Lung (tissue), 12 donors: ENCODE results near the gene CTSC. TPM values are rescaled to one million over a fixed set of nuclear protein-coding genes. Genes with fewer than 3 reads are reported as not detected.

Source experiments
- ATAC-seq: fragments of 200-7000 bp; cut with Tn5 transposase; one replicate; pipeline ENCODE4 v1.9.1; 2020; ENCODE audit warnings: moderate number of reproducible peaks; ENCODE audit not compliant: insufficient read depth, low FRiP score
- DNase-seq, 3 donors: peaks; one replicate each; pipeline ENCODE4 v3.0.0-alpha.2; 2013 to 2017
- H3K27ac ChIP-seq, 2 donors: one replicate each; pipeline ENCODE4 v1.5.1; 2013; ENCODE audit warnings: mild to moderate bottlenecking in 2 of 2, moderate library complexity in 2 of 2, control low read depth in 1 of 2, inconsistent platforms in 1 of 2, low read depth in 1 of 2, low read length in 1 of 2
- H3K27me3 ChIP-seq, 3 donors: one replicate each; pipeline ENCODE4 v1.5.1; 2013; ENCODE audit warnings: low read length in 2 of 3; ENCODE audit not compliant: control insufficient read depth in 3 of 3, insufficient read depth in 3 of 3
- H3K36me3 ChIP-seq, 4 donors: one replicate each; pipeline ENCODE4 v1.5.1; 2013; ENCODE audit warnings: low read length in 4 of 4, mild to moderate bottlenecking in 1 of 4, moderate library complexity in 1 of 4; ENCODE audit not compliant: control insufficient read depth in 4 of 4, insufficient read depth in 4 of 4
- H3K4me1 ChIP-seq, 5 donors: one replicate each; pipeline ENCODE4 v1.5.1; 2013; ENCODE audit warnings: low read length in 5 of 5, mild to moderate bottlenecking in 2 of 5, moderate library complexity in 1 of 5; ENCODE audit not compliant: control insufficient read depth in 5 of 5, insufficient read depth in 5 of 5
- H3K4me3 ChIP-seq: one replicate; pipeline ENCODE4 v1.5.1; 2013; ENCODE audit warnings: mild to moderate bottlenecking, control low read depth, moderate library complexity
- H3K9ac ChIP-seq, 2 donors: one replicate each; pipeline ENCODE4 v1.5.1; 2013; ENCODE audit warnings: low read length in 2 of 2, control low read depth in 1 of 2; ENCODE audit not compliant: insufficient read depth in 1 of 2
- H3K9me3 ChIP-seq, 4 donors: one replicate each; pipeline ENCODE4 v1.5.1; 2013; ENCODE audit warnings: low read length in 3 of 4, mild to moderate bottlenecking in 1 of 4, moderate library complexity in 1 of 4; ENCODE audit not compliant: control insufficient read depth in 4 of 4, insufficient read depth in 3 of 4
- CTCF ChIP-seq: IDR thresholded peaks from 2 replicates; pipeline ENCODE4 v1.5.1; 2012; ENCODE audit warnings: mild to moderate bottlenecking; ENCODE audit errors: control extremely low read depth, extremely low read depth
- WGBS, 2 donors: extraction: QIAGEN DNeasy Blood & Tissue Kit; methylation state at CpG; one replicate each; pipeline ENCODE4 v1.1.7; 2013; 5-methylcytosine and 5-hydroxymethylcytosine counted together
- polyA plus RNA-seq, 2 donors: library from polyadenylated mRNA; stranded (reverse); fragments of 200-250 nt; gene quantifications; one replicate each; pipeline ENCODE4 v1.2.1, GENCODE V29; 2013
- total RNA-seq, 2 donors: library from RNA; depleted of rRNA in 1 of 2; stranded (reverse); fragments of >200 nt in 1 of 2; gene quantifications; one replicate each; pipeline ENCODE4 v1.2.1, GENCODE V29; 2014 to 2021
- donor health status: control.
- donor health status: control.
- donor health status: Bipolar disorder and iron deficiency.
- donor health status: healthy.
- donor health status: DM: yes; HTN: yes; CAD: no.

The CTSC gene
- total and polyA plus RNA-seq, 4 donors: 87.1 to 363 (median 221) TPM

DNA sequence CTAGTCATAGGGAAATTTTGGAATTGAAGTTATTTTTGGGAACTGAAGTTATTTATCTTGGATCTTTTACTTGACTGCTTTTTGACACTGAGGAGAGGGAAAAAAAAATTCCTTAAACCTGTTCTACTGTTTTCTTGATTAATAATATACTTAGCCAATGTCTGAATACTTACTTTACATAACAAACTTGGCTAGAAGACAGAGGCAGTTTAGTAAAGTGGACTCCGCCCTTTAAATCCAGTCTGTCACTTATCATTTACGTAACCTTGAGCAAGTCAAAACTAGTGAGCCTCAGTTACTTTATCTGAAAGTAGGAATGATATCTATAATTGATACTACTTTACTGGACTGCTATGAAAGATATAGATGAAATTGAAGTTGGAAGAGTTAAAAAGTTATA lies 19.5 kb downstream of the CTSC start:
- Histone ChIP-seq H3K27me3 (no peaks in the 10 kb centered on the region), H3K4me3 (no peak overlapping the region), H3K27ac (no peak overlapping the region), H3K4me1 (peaks cover 0 to 18% (median 2%) of the 10 kb centered on the region in 5 donors), H3K36me3 (peaks cover 0 to 12% (median 3%) of the 10 kb centered on the region in 4 donors), H3K9ac (no peak overlapping the region), H3K9me3 (no peaks in the 10 kb centered on the region)
- no peak for ATAC-seq
- TF ChIP-seq CTCF: no peak
- peak in 1 of 3 donors; percentile 47 for DNase-seq
- 66 to 89% methylated on average over 2 of the region's 2 CpGs for WGBS, 2 donors

- H3K27ac ChIP-seq: no peak overlapping the region
- no peak overlapping the region for H3K9ac ChIP-seq
- ATAC-seq (no peak), DNase-seq (peak in 2 of 3 donors; percentile 63 to 76)
- H3K4me3 ChIP-seq: no peak overlapping the region
- TF ChIP-seq CTCF: no peak
- peaks cover 0 to 7% (median 3%) of the 10 kb centered on the region in 4 donors for H3K36me3 ChIP-seq
- H3K4me1 ChIP-seq: peaks cover 0 to 23% (median 2%) of the 10 kb centered on the region in 5 donors
- H3K9me3 ChIP-seq: no peaks in the 10 kb centered on the region
- WGBS, 2 donors: 66 to 89% methylated on average over 5 of the region's 5 CpGs
- no peaks in the 10 kb centered on the region for H3K27me3 ChIP-seq
These were observed 20.0 kb downstream of the CTSC start for GRCh38 chr11:88317536-88317935.

DNA sequence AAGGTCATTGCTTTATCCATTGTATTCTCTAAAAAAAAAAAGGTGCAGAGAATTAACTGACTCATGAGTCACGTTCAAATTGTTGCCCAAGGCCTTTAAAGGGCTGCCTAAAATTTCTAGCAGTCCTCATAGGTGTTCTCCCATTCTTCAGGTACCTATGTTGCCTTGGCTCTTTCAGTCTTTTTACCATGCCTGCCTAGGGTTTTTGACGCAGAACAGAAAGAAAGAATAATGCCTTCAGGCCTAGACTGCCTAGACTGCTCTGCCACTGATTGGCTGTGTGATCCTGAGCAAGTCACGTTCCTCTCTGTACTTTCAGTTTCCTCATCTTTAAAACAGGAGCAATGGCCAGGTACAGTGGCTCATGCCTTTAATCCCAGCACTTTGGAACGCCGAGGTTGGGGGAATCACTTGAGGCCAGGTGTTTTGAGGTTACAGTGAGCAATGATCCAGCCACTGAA lies 21.5 kb downstream of the CTSC start:
- no peak for ATAC-seq
- no peak overlapping the region for H3K27ac ChIP-seq
- WGBS, 2 donors: 88 to 89% methylated on average over 5 of the region's 5 CpGs

More for the DNA sequence above, 21.5 kb downstream of the CTSC start:
- Histone ChIP-seq H3K4me1 (peaks cover 0 to 26% (median 3%) of the 10 kb centered on the region in 5 donors), H3K9me3 (no peaks in the 10 kb centered on the region), H3K36me3 (peaks cover 0 to 7% (median 1%) of the 10 kb centered on the region in 4 donors), H3K4me3 (no peak overlapping the region), H3K9ac (no peak overlapping the region), H3K27me3 (no peaks in the 10 kb centered on the region)
- TF ChIP-seq CTCF: no peak
- DNase-seq: no peak
